Measurements from ENCODE around the gene LMBR1. TPM values are rescaled to one million over a fixed set of nuclear protein-coding genes. Genes with fewer than 3 reads are reported as not detected.
"Not testable (repeated sequence)": the region's sequence is repeated elsewhere in the genome, so short reads cannot be mapped to it uniquely, and the experiment has no call there.

Gene LMBR1
- total RNA-seq, 3 donors from 2014 or later: 40.5 to 56.3 (median 44.9) TPM

- TF ChIP-seq CTCF (IDR thresholded peaks at IDR 0.05): no peak
- no peaks in the 10 kb centered on the region for H3K4me1 ChIP-seq (ENCODE audit: low read depth)
- H3K36me3 ChIP-seq (ENCODE audit: low read depth): no peaks in the 10 kb centered on the region
- no peak for DNase-seq
- intact Hi-C loops (cut with DNase I, micrococcal nuclease): no loop called here
- no peak for ATAC-seq
- no peak overlapping the region for H3K4me3 ChIP-seq
- peaks cover 19% of the 10 kb centered on the region for H3K9me3 ChIP-seq
These were observed 17.2 kb downstream of the LMBR1 start for GRCh38 chr7:156875766-156876165.

GRCh38 chr7:156868363-156868762 lies 24.6 kb downstream of the LMBR1 start:
- H3K4me3 ChIP-seq; intact Hi-C loops (cut with DNase I, micrococcal nuclease); H3K4me1 ChIP-seq (ENCODE audit: low read depth); ATAC-seq; H3K9me3 ChIP-seq; DNase-seq; H3K36me3 ChIP-seq (ENCODE audit: low read depth): not testable (repeated sequence)

GRCh38 chr7:156865493-156865892 lies 27.5 kb downstream of the LMBR1 start:
- TF ChIP-seq CTCF (IDR thresholded peaks at IDR 0.05): no peak
- ATAC-seq: no peak
- Histone ChIP-seq H3K36me3 (ENCODE audit: low read depth) (no peaks in the 10 kb centered on the region), H3K4me3 (no peak overlapping the region), H3K4me1 (ENCODE audit: low read depth) (no peaks in the 10 kb centered on the region), H3K9me3 (peaks cover 4% of the 10 kb centered on the region)
- DNase-seq: no peak
- intact Hi-C loops (cut with DNase I, micrococcal nuclease): no loop called here

GRCh38 chr7:156862022-156862421 lies 31.0 kb downstream of the LMBR1 start:
- DNase-seq; H3K4me1 ChIP-seq (ENCODE audit: low read depth); ATAC-seq; H3K9me3 ChIP-seq; H3K36me3 ChIP-seq (ENCODE audit: low read depth); H3K4me3 ChIP-seq; intact Hi-C loops (cut with DNase I, micrococcal nuclease): not testable (repeated sequence)

- intact Hi-C loops (cut with DNase I, micrococcal nuclease): no loop called here
- DNase-seq: no peak
- no peak for ATAC-seq
- no peaks in the 10 kb centered on the region for H3K36me3 ChIP-seq (ENCODE audit: low read depth)
- TF ChIP-seq CTCF (IDR thresholded peaks at IDR 0.05): no peak
- H3K4me3 ChIP-seq: no peak overlapping the region
- H3K9me3 ChIP-seq: peaks cover 4% of the 10 kb centered on the region
- H3K4me1 ChIP-seq (ENCODE audit: low read depth): no peaks in the 10 kb centered on the region
These were observed 31.8 kb downstream of the LMBR1 start for GRCh38 chr7:156861212-156861611.

GRCh38 chr7:156860099-156860498 lies 32.9 kb downstream of the LMBR1 start:
- ATAC-seq; DNase-seq; H3K4me3 ChIP-seq; intact Hi-C loops (cut with DNase I, micrococcal nuclease); H3K9me3 ChIP-seq; H3K36me3 ChIP-seq (ENCODE audit: low read depth); H3K4me1 ChIP-seq (ENCODE audit: low read depth): not testable (repeated sequence)

GRCh38 chr7:156858523-156858922 lies 34.5 kb downstream of the LMBR1 start:
- Histone ChIP-seq H3K4me3 (no peak overlapping the region), H3K9me3 (peaks cover 13% of the 10 kb centered on the region), H3K4me1 (ENCODE audit: low read depth) (no peaks in the 10 kb centered on the region), H3K36me3 (ENCODE audit: low read depth) (no peaks in the 10 kb centered on the region)
- intact Hi-C loops (cut with DNase I, micrococcal nuclease): no loop called here
- ATAC-seq (no peak), DNase-seq (no peak)
- no peak for TF ChIP-seq CTCF (IDR thresholded peaks at IDR 0.05)

All from mucosa of descending colon (tissue), 3 donors.